GM12873 (cell line): ENCODE measurements around the gene C1orf210.

Source experiments
- TF ChIP-seq, protein P1 (sequence below): IDR thresholded peaks from 2 replicates; pipeline ENCODE4 v1.5.1; 2012; ENCODE audit warnings: low read depth, mild to moderate bottlenecking, moderate library complexity, low read length, control low read depth; ENCODE audit not compliant: insufficient read depth; ENCODE audit errors: missing control alignments

C1orf210 gene

GRCh38 chr1:43305926-43306687 lies 20.7 kb upstream of the C1orf210 start:
- TF ChIP-seq, protein P1, sequence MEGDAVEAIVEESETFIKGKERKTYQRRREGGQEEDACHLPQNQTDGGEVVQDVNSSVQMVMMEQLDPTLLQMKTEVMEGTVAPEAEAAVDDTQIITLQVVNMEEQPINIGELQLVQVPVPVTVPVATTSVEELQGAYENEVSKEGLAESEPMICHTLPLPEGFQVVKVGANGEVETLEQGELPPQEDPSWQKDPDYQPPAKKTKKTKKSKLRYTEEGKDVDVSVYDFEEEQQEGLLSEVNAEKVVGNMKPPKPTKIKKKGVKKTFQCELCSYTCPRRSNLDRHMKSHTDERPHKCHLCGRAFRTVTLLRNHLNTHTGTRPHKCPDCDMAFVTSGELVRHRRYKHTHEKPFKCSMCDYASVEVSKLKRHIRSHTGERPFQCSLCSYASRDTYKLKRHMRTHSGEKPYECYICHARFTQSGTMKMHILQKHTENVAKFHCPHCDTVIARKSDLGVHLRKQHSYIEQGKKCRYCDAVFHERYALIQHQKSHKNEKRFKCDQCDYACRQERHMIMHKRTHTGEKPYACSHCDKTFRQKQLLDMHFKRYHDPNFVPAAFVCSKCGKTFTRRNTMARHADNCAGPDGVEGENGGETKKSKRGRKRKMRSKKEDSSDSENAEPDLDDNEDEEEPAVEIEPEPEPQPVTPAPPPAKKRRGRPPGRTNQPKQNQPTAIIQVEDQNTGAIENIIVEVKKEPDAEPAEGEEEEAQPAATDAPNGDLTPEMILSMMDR, result no peak

DNA sequence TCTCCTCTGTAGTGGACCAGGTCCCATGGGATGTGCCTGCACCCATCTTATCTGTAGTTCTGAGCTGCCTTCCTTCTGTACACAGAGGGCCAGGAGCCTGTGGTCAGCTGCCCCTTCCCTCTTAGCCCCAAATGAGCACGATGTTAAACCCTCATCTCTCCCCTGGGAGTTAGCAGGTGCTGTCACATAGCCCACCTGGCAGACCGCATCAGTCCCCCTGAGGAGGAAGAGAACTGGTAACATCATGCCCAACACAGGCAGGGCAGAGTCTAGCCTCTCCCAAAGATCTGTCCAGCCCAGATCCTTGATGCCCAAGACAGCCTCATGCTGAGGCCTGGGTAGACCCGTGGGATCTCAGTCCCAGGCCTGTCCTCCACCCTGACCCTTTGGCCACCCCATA lies 20.1 kb upstream of the C1orf210 start:
- TF ChIP-seq, protein P1, result no peak

DNA sequence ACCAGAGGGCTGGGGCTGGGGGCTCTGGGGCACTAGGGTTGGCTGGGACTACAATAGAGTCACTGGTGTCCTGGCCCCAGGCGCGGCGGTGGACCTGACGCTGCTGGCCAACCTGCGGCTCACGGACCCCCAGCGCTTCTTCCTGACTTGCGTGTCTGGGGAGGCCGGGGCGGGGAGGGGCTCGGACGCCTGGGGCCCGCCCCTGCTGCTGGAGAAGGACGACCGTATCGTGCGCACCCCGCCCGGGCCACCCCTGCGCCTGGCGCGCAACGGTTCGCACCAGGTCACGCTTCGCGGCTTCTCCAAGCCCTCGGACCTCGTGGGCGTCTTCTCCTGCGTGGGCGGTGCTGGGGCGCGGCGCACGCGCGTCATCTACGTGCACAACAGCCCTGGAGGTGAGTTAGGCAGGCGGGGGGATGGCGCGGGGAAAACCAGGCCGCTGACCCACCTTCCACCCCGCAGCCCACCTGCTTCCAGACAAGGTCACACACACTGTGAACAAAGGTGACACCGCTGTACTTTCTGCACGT lies 19.5 kb upstream of the C1orf210 start:
- TF ChIP-seq, protein P1, result no peak

DNA sequence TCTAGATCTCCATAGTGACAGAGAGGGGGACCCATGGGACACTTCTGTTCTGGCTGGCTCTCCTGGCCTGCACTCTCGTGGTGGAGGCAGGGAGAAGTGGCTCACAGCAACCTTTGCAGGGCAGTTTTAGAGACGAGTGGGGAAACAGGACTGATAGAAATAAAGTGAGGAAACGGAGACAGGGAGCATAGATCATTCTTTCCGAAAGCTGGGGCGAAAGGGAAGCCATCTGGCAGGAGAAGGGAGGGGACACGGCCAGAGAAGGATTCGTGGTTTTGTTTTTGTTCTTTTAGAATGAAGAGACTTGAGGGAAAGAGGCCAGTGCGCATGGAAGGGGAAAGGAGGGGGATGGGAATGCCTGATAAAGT lies 18.9 kb upstream of the C1orf210 start:
- TF ChIP-seq, protein P1, result no peak

GRCh38 chr1:43303471-43304313 lies 18.3 kb upstream of the C1orf210 start:
- TF ChIP-seq, protein P1, result no peak

DNA sequence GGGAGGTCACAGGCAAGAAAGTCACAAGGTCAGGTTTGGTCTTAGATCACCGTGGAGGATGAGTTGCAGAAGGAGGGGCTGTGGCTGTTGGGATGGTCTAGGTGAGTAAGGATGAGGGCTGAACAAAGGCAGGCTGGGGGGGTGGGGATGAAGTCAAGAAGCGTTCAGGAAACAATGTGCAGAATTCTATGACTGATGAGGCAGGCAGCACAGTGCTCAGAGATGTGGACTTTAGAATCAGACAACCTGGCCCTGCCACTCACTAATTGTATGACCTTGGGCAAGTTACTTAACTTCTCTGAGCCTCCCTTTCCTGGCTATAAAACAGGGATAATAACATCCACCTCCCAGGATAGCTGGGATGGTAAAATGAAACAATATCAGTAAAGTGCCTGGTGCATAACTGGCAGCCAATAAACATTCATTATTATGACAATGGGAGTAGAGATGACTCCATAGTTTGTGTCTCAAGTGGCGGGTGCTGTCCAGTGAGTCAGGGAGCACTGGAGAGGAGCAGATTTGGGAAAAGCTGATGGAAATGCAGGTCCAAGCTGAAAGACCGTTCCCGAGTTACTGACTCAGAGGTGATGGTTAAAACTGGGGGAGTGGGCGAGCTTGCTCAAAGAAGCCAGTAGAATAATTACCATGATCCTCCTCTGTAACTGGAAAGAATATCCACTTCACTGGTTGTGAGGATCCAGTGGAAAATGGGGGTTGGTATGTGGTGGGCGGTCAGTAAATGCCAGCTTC lies 17.5 kb upstream of the C1orf210 start:
- TF ChIP-seq, protein P1, result no peak

DNA sequence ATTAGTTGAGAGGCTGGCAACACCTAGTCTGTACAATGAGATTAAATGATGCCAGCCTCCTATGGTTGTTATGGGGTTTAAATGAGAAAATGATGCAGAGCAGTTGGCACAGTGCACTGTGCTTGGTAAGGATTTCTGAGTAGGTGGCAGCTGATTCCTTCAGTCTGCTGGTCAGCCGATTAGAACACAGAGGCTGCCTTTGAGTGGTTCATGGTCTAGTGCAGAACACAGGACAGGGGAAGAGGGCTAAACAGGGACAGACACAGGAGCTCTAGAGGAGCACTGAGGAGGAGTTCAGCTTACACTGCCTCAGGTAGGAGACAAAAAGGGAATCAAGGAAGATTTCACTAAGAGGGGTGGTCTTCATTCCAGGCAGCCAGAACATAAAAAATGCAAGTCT lies 16.8 kb upstream of the C1orf210 start:
- TF ChIP-seq, protein P1, result no peak
